Measurements from ENCODE around the gene THOP1. TPM values are rescaled to one million over a fixed set of nuclear protein-coding genes. Genes with fewer than 3 reads are reported as not detected.

The THOP1 gene
- polyA plus RNA-seq, 2 donors = 56.5 to 77.4 TPM

- peak overlapping the region; percentile 85 to 90 for H3K27ac ChIP-seq (ENCODE audit: low read depth in 2 of 2, low read length in 1 of 2)
- H3K4me1 ChIP-seq (ENCODE audit: control insufficient read depth in 2 of 2, insufficient read depth in 2 of 2, low read length in 1 of 2) = peaks cover 2 to 5% of the 10 kb centered on the region in 2 donors
- H3K27me3 ChIP-seq (ENCODE audit: control insufficient read depth in 1 of 2, insufficient read depth in 2 of 2, low read length in 2 of 2) = no peaks in the 10 kb centered on the region
- H3K9me3 ChIP-seq (ENCODE audit: control insufficient read depth in 2 of 2, insufficient read depth in 1 of 2, low read depth in 1 of 2, low read length in 1 of 2) = no peaks in the 10 kb centered on the region
- peak overlapping the region; percentile 83 to 92 for H3K4me3 ChIP-seq (ENCODE audit: low read depth in 1 of 2, low read length in 2 of 2)
- H3K36me3 ChIP-seq (ENCODE audit: control insufficient read depth in 2 of 2, insufficient read depth in 2 of 2, low read length in 1 of 2) = peaks cover 0 to 5% of the 10 kb centered on the region in 2 donors
- WGBS, 2 donors = 1 to 2% methylated on average over 24 of the region's 24 CpGs
Measured at GRCh38 chr19:2782329-2782935, 2.9 kb upstream of the THOP1 start.

GRCh38 chr19:2782936-2783780 lies 2.1 kb upstream of the THOP1 start, which contains the start of gene SGTA:
Gene SGTA, minus strand, starts transcription at chr19:2783273. Its CDS starts 14,205 bp downstream, at chr19:2769068.
- Histone ChIP-seq H3K4me1 (ENCODE audit: control insufficient read depth in 2 of 2, insufficient read depth in 2 of 2, low read length in 1 of 2) (peaks cover 2 to 5% of the 10 kb centered on the region in 2 donors), H3K27me3 (ENCODE audit: control insufficient read depth in 1 of 2, insufficient read depth in 2 of 2, low read length in 2 of 2) (no peaks in the 10 kb centered on the region), H3K4me3 (ENCODE audit: low read depth in 1 of 2, low read length in 2 of 2) (peak within 1 kb of the TSS; percentile 83 to 92), H3K9me3 (ENCODE audit: control insufficient read depth in 2 of 2, insufficient read depth in 1 of 2, low read depth in 1 of 2, low read length in 1 of 2) (no peaks in the 10 kb centered on the region), H3K36me3 (ENCODE audit: control insufficient read depth in 2 of 2, insufficient read depth in 2 of 2, low read length in 1 of 2) (peaks cover 0 to 5% of the 10 kb centered on the region in 2 donors), H3K27ac (ENCODE audit: low read depth in 2 of 2, low read length in 1 of 2) (peak within 1 kb of the TSS; percentile 85 to 90)
- WGBS, 2 donors = 1% methylated on average over 66 to 68 of the region's 68 CpGs

GRCh38 chr19:2783781-2784145 lies 1.5 kb upstream of the THOP1 start:
- Histone ChIP-seq H3K9me3 (ENCODE audit: control insufficient read depth in 2 of 2, insufficient read depth in 1 of 2, low read depth in 1 of 2, low read length in 1 of 2) (no peaks in the 10 kb centered on the region), H3K4me3 (ENCODE audit: low read depth in 1 of 2, low read length in 2 of 2) (peak overlapping the region in 1 of 2 donors; percentile 83), H3K27ac (ENCODE audit: low read depth in 2 of 2, low read length in 1 of 2) (peak overlapping the region in 1 of 2 donors; percentile 69), H3K36me3 (ENCODE audit: control insufficient read depth in 2 of 2, insufficient read depth in 2 of 2, low read length in 1 of 2) (peaks cover 0 to 5% of the 10 kb centered on the region in 2 donors), H3K4me1 (ENCODE audit: control insufficient read depth in 2 of 2, insufficient read depth in 2 of 2, low read length in 1 of 2) (peaks cover 2 to 5% of the 10 kb centered on the region in 2 donors), H3K27me3 (ENCODE audit: control insufficient read depth in 1 of 2, insufficient read depth in 2 of 2, low read length in 2 of 2) (no peaks in the 10 kb centered on the region)
- WGBS, 2 donors = 72 to 80% methylated on average over 7 of the region's 7 CpGs

GRCh38 chr19:2787115-2787514 lies 1.8 kb downstream of the THOP1 start:
- no peaks in the 10 kb centered on the region for H3K9me3 ChIP-seq (ENCODE audit: control insufficient read depth in 2 of 2, insufficient read depth in 1 of 2, low read depth in 1 of 2, low read length in 1 of 2)
- H3K27ac ChIP-seq (ENCODE audit: low read depth in 2 of 2, low read length in 1 of 2) = no peak overlapping the region
- WGBS, 2 donors = 83 to 84% methylated on average over 8 of the region's 8 CpGs
- no peak overlapping the region for H3K4me3 ChIP-seq (ENCODE audit: low read depth in 1 of 2, low read length in 2 of 2)
- no peaks in the 10 kb centered on the region for H3K27me3 ChIP-seq (ENCODE audit: control insufficient read depth in 1 of 2, insufficient read depth in 2 of 2, low read length in 2 of 2)
- H3K36me3 ChIP-seq (ENCODE audit: control insufficient read depth in 2 of 2, insufficient read depth in 2 of 2, low read length in 1 of 2) = peaks cover 0 to 14% of the 10 kb centered on the region in 2 donors
- peaks cover 0 to 9% of the 10 kb centered on the region in 2 donors for H3K4me1 ChIP-seq (ENCODE audit: control insufficient read depth in 2 of 2, insufficient read depth in 2 of 2, low read length in 1 of 2)

GRCh38 chr19:2788237-2788636 lies 2.9 kb downstream of the THOP1 start:
- Histone ChIP-seq H3K4me3 (ENCODE audit: low read depth in 1 of 2, low read length in 2 of 2) (no peak overlapping the region), H3K36me3 (ENCODE audit: control insufficient read depth in 2 of 2, insufficient read depth in 2 of 2, low read length in 1 of 2) (peaks cover 0 to 14% of the 10 kb centered on the region in 2 donors)
- WGBS, 2 donors = 93 to 94% methylated on average over 5 of the region's 5 CpGs

GRCh38 chr19:2790194-2790556 lies 4.9 kb downstream of the THOP1 start:
- Histone ChIP-seq H3K36me3 (ENCODE audit: control insufficient read depth in 2 of 2, insufficient read depth in 2 of 2, low read length in 1 of 2) (peaks cover 0 to 15% of the 10 kb centered on the region in 2 donors), H3K4me1 (ENCODE audit: control insufficient read depth in 2 of 2, insufficient read depth in 2 of 2, low read length in 1 of 2) (peaks cover 0 to 7% of the 10 kb centered on the region in 2 donors), H3K27me3 (ENCODE audit: control insufficient read depth in 1 of 2, insufficient read depth in 2 of 2, low read length in 2 of 2) (no peaks in the 10 kb centered on the region), H3K9me3 (ENCODE audit: control insufficient read depth in 2 of 2, insufficient read depth in 1 of 2, low read depth in 1 of 2, low read length in 1 of 2) (no peaks in the 10 kb centered on the region), H3K4me3 (ENCODE audit: low read depth in 1 of 2, low read length in 2 of 2) (no peak overlapping the region), H3K27ac (ENCODE audit: low read depth in 2 of 2, low read length in 1 of 2) (no peak overlapping the region)
- 93 to 98% methylated on average over 12 to 14 of the region's 14 CpGs for WGBS, 2 donors

More at GRCh38 chr19:2788237-2788636, 2.9 kb downstream of the THOP1 start:
- no peaks in the 10 kb centered on the region for H3K9me3 ChIP-seq (ENCODE audit: control insufficient read depth in 2 of 2, insufficient read depth in 1 of 2, low read depth in 1 of 2, low read length in 1 of 2)
- H3K27ac ChIP-seq (ENCODE audit: low read depth in 2 of 2, low read length in 1 of 2) = no peak overlapping the region
- H3K27me3 ChIP-seq (ENCODE audit: control insufficient read depth in 1 of 2, insufficient read depth in 2 of 2, low read length in 2 of 2) = no peaks in the 10 kb centered on the region
- H3K4me1 ChIP-seq (ENCODE audit: control insufficient read depth in 2 of 2, insufficient read depth in 2 of 2, low read length in 1 of 2) = peaks cover 0 to 7% of the 10 kb centered on the region in 2 donors

- no peak overlapping the region for H3K4me3 ChIP-seq (ENCODE audit: low read depth in 1 of 2, low read length in 2 of 2)
- H3K27ac ChIP-seq (ENCODE audit: low read depth in 2 of 2, low read length in 1 of 2) = no peak overlapping the region
- peaks cover 3 to 7% of the 10 kb centered on the region in 2 donors for H3K4me1 ChIP-seq (ENCODE audit: control insufficient read depth in 2 of 2, insufficient read depth in 2 of 2, low read length in 1 of 2)
- no peaks in the 10 kb centered on the region for H3K27me3 ChIP-seq (ENCODE audit: control insufficient read depth in 1 of 2, insufficient read depth in 2 of 2, low read length in 2 of 2)
- WGBS, 2 donors = 88 to 93% methylated on average over 32 of the region's 32 CpGs
- peaks cover 0 to 17% of the 10 kb centered on the region in 2 donors for H3K36me3 ChIP-seq (ENCODE audit: control insufficient read depth in 2 of 2, insufficient read depth in 2 of 2, low read length in 1 of 2)
- H3K9me3 ChIP-seq (ENCODE audit: control insufficient read depth in 2 of 2, insufficient read depth in 1 of 2, low read depth in 1 of 2, low read length in 1 of 2) = no peaks in the 10 kb centered on the region
Measured at GRCh38 chr19:2790557-2791271, 5.4 kb downstream of the THOP1 start.

- no peaks in the 10 kb centered on the region for H3K9me3 ChIP-seq (ENCODE audit: control insufficient read depth in 2 of 2, insufficient read depth in 1 of 2, low read depth in 1 of 2, low read length in 1 of 2)
- H3K4me3 ChIP-seq (ENCODE audit: low read depth in 1 of 2, low read length in 2 of 2) = no peak overlapping the region
- H3K4me1 ChIP-seq (ENCODE audit: control insufficient read depth in 2 of 2, insufficient read depth in 2 of 2, low read length in 1 of 2) = peaks cover 8 to 10% of the 10 kb centered on the region in 2 donors
- 90 to 95% methylated on average over 16 of the region's 16 CpGs for WGBS, 2 donors
- no peak overlapping the region for H3K27ac ChIP-seq (ENCODE audit: low read depth in 2 of 2, low read length in 1 of 2)
- peaks cover 0 to 21% of the 10 kb centered on the region in 2 donors for H3K36me3 ChIP-seq (ENCODE audit: control insufficient read depth in 2 of 2, insufficient read depth in 2 of 2, low read length in 1 of 2)
- no peaks in the 10 kb centered on the region for H3K27me3 ChIP-seq (ENCODE audit: control insufficient read depth in 1 of 2, insufficient read depth in 2 of 2, low read length in 2 of 2)
Measured at GRCh38 chr19:2791440-2791839, 6.1 kb downstream of the THOP1 start.

- WGBS, 2 donors = 89 to 93% methylated on average over 16 of the region's 16 CpGs
- Histone ChIP-seq H3K4me3 (ENCODE audit: low read depth in 1 of 2, low read length in 2 of 2) (no peak overlapping the region), H3K36me3 (ENCODE audit: control insufficient read depth in 2 of 2, insufficient read depth in 2 of 2, low read length in 1 of 2) (peaks cover 0 to 21% of the 10 kb centered on the region in 2 donors), H3K27me3 (ENCODE audit: control insufficient read depth in 1 of 2, insufficient read depth in 2 of 2, low read length in 2 of 2) (no peaks in the 10 kb centered on the region), H3K27ac (ENCODE audit: low read depth in 2 of 2, low read length in 1 of 2) (no peak overlapping the region), H3K4me1 (ENCODE audit: control insufficient read depth in 2 of 2, insufficient read depth in 2 of 2, low read length in 1 of 2) (peaks cover 8 to 10% of the 10 kb centered on the region in 2 donors), H3K9me3 (ENCODE audit: control insufficient read depth in 2 of 2, insufficient read depth in 1 of 2, low read depth in 1 of 2, low read length in 1 of 2) (peaks cover 0 to 4% of the 10 kb centered on the region in 2 donors)
Measured at GRCh38 chr19:2791876-2792275, 6.6 kb downstream of the THOP1 start.

All from esophagus (tissue), 2 donors.